Measurements from ENCODE around the gene TMOD4.
"Not testable (repeated sequence)": the region's sequence is repeated elsewhere in the genome, so short reads cannot be mapped to it uniquely, and the experiment has no call there.

TMOD4 gene

GRCh38 chr1:151175863-151176262 lies at the start of gene TMOD4:
TSS of gene TMOD4 (minus strand) at chr1:151175981. CDS start at chr1:151174875, 1,106 bp downstream.
- DNase-seq (ENCODE audit: low spot score), result no peak

- no peak for DNase-seq (ENCODE audit: low spot score)
These were observed 46.3 kb upstream of the TMOD4 start for GRCh38 chr1:151222130-151222529.

- DNase-seq (ENCODE audit: low spot score), result no peak
These were observed 45.8 kb upstream of the TMOD4 start for GRCh38 chr1:151221616-151222015.

GRCh38 chr1:151213560-151213959 lies 37.8 kb upstream of the TMOD4 start:
- DNase-seq (ENCODE audit: low spot score), result no peak

GRCh38 chr1:151211972-151212705 lies 36.4 kb upstream of the TMOD4 start:
- no peak for DNase-seq (ENCODE audit: low spot score)

GRCh38 chr1:151210830-151211229 lies 35.0 kb upstream of the TMOD4 start:
- no peak for DNase-seq (ENCODE audit: low spot score)

GRCh38 chr1:151205381-151205965 lies 29.7 kb upstream of the TMOD4 start:
- DNase-seq (ENCODE audit: low spot score), result not testable (repeated sequence)

GRCh38 chr1:151199873-151200581 lies 24.2 kb upstream of the TMOD4 start:
- DNase-seq (ENCODE audit: low spot score), result peak; percentile 69

- DNase-seq (ENCODE audit: low spot score), result peak; percentile 100
These were observed 22.7 kb upstream of the TMOD4 start, which contains the start of gene PIP5K1A for GRCh38 chr1:151198254-151199127. TSS of gene PIP5K1A (plus strand) at chr1:151198552. CDS start at chr1:151198997, 445 bp downstream.

- DNase-seq (ENCODE audit: low spot score), result no peak
These were observed 22.1 kb upstream of the TMOD4 start for GRCh38 chr1:151197863-151198253.

GRCh38 chr1:151196292-151196800 lies 20.6 kb upstream of the TMOD4 start:
- peak; percentile 64 for DNase-seq (ENCODE audit: low spot score)

- peak; percentile 80 for DNase-seq (ENCODE audit: low spot score)
These were observed 19.3 kb upstream of the TMOD4 start for GRCh38 chr1:151194894-151195594.

GRCh38 chr1:151193856-151194255 lies 18.1 kb upstream of the TMOD4 start:
- no peak for DNase-seq (ENCODE audit: low spot score)

- no peak for DNase-seq (ENCODE audit: low spot score)
These were observed 17.5 kb upstream of the TMOD4 start for GRCh38 chr1:151193304-151193703.

GRCh38 chr1:151192047-151192446 lies 16.3 kb upstream of the TMOD4 start:
- DNase-seq (ENCODE audit: low spot score), result no peak

GRCh38 chr1:151189637-151190445 lies 14.1 kb upstream of the TMOD4 start, which contains the start of gene VPS72:
TSS of gene VPS72 (minus strand) at chr1:151190197. CDS start at chr1:151190121, 76 bp downstream.
- DNase-seq (ENCODE audit: low spot score), result peak; percentile 89

- DNase-seq (ENCODE audit: low spot score), result not testable (repeated sequence)
These were observed 12.9 kb upstream of the TMOD4 start for GRCh38 chr1:151188667-151189066.

GRCh38 chr1:151187205-151187604 lies 11.4 kb upstream of the TMOD4 start:
- no peak for DNase-seq (ENCODE audit: low spot score)

- DNase-seq (ENCODE audit: low spot score), result no peak
These were observed 8.4 kb upstream of the TMOD4 start for GRCh38 chr1:151184211-151184610.

- DNase-seq (ENCODE audit: low spot score), result no peak
These were observed 799 bp upstream of the TMOD4 start for GRCh38 chr1:151176514-151177045.

All from hepatic stellate cell (primary cell).